ENCODE data around the gene ADAMTSL3. TPM values are rescaled to one million over a fixed set of nuclear protein-coding genes. Genes with fewer than 3 reads are reported as not detected.

ADAMTSL3 gene
- total RNA-seq, 3 donors from 2014 or later (not counting 1 experiment from before 2014, with no cell fraction given), result 0.14 to 0.43 (median 0.25) TPM

DNA sequence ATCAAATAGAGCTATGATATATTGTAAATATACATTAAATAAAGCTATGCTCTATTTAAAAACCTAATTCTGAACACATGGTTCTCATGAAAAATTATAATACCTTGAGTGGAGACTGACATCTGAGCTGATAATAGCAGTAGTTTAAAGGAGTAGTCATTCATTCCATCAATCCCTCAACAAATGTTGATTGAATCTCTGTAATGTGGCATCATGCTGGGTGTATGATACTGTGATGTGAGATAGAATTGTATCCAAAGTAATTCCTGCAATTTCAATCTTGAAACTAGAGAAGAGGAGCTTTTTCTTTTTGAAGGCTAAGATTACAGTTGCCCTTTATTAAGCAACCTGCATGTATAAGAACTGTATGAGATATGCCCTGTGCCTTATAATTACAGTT is 63.1 kb downstream of the ADAMTSL3 start:
- no peak for ATAC-seq
- no peak overlapping the region for H3K27ac Mint-ChIP-seq
- H3K36me3 ChIP-seq (ENCODE audit: control insufficient read depth, insufficient read depth, low read length), result no peaks in the 10 kb centered on the region
- no peaks in the 10 kb centered on the region for H3K4me1 Mint-ChIP-seq
- no peak overlapping the region for H3K4me3 Mint-ChIP-seq
- no peaks in the 10 kb centered on the region for H3K36me3 Mint-ChIP-seq
- no peaks in the 10 kb centered on the region for H3K9me3 Mint-ChIP-seq
- no peak overlapping the region for H3K27ac ChIP-seq (ENCODE audit: low read length)
- H3K27me3 ChIP-seq (ENCODE audit: control insufficient read depth, insufficient read depth, low read length), result no peaks in the 10 kb centered on the region
- peaks cover 0 to 4% of the 10 kb centered on the region in 2 donors for H3K27me3 Mint-ChIP-seq (ENCODE audit: low read depth in 2 of 2)
- TF ChIP-seq, protein P1, sequence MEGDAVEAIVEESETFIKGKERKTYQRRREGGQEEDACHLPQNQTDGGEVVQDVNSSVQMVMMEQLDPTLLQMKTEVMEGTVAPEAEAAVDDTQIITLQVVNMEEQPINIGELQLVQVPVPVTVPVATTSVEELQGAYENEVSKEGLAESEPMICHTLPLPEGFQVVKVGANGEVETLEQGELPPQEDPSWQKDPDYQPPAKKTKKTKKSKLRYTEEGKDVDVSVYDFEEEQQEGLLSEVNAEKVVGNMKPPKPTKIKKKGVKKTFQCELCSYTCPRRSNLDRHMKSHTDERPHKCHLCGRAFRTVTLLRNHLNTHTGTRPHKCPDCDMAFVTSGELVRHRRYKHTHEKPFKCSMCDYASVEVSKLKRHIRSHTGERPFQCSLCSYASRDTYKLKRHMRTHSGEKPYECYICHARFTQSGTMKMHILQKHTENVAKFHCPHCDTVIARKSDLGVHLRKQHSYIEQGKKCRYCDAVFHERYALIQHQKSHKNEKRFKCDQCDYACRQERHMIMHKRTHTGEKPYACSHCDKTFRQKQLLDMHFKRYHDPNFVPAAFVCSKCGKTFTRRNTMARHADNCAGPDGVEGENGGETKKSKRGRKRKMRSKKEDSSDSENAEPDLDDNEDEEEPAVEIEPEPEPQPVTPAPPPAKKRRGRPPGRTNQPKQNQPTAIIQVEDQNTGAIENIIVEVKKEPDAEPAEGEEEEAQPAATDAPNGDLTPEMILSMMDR (IDR thresholded peaks at IDR 0.05), result no peak
- intact Hi-C loops (cut with micrococcal nuclease), result no loop called here
- H3K4me1 ChIP-seq (ENCODE audit: control insufficient read depth, insufficient read depth, low read length), result no peaks in the 10 kb centered on the region
- H3K9me3 ChIP-seq (ENCODE audit: control insufficient read depth, insufficient read depth, low read length), result no peaks in the 10 kb centered on the region
- no peak for DNase-seq
- no peak overlapping the region for H3K4me3 ChIP-seq (ENCODE audit: low read length)

DNA sequence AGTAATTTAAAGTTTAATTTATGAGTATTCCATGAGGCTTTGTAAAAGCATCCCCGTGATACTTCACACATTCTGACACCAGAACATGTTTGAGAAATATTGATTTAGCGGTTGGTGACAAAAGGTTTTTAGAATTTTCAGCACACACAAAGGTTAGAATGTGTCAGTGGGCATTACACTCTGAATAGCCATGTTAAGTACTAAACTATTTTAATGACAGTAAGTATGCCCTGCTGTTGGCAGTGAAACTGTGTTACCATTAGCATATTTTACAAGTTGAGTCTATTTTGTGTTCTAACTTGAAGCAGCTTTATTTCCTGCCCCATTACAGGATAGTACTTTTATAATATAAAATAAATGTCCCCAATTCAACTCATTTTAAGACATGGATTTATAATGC is 66.5 kb downstream of the ADAMTSL3 start:
- Histone ChIP-seq H3K4me3 (ENCODE audit: low read length) (no peak overlapping the region), H3K4me1 (ENCODE audit: control insufficient read depth, insufficient read depth, low read length) (no peaks in the 10 kb centered on the region), H3K9me3 (ENCODE audit: control insufficient read depth, insufficient read depth, low read length) (no peaks in the 10 kb centered on the region), H3K27me3 (ENCODE audit: control insufficient read depth, insufficient read depth, low read length) (no peaks in the 10 kb centered on the region), H3K27ac (ENCODE audit: low read length) (no peak overlapping the region), H3K36me3 (ENCODE audit: control insufficient read depth, insufficient read depth, low read length) (no peaks in the 10 kb centered on the region)
- 86% methylated on average over 1 of the region's 2 CpGs for WGBS (ENCODE audit: insufficient coverage)
- Mint-ChIP-seq H3K4me3 (no peak overlapping the region), H3K27ac (no peak overlapping the region), H3K36me3 (no peaks in the 10 kb centered on the region), H3K9me3 (no peaks in the 10 kb centered on the region), H3K27me3 (ENCODE audit: low read depth in 2 of 2) (peaks cover 0 to 4% of the 10 kb centered on the region in 2 donors), H3K4me1 (no peaks in the 10 kb centered on the region)
- no peak for DNase-seq
- TF ChIP-seq, protein P1 (IDR thresholded peaks at IDR 0.05), result no peak
- ATAC-seq, result no peak
- intact Hi-C loops (cut with micrococcal nuclease), result no loop called here

DNA sequence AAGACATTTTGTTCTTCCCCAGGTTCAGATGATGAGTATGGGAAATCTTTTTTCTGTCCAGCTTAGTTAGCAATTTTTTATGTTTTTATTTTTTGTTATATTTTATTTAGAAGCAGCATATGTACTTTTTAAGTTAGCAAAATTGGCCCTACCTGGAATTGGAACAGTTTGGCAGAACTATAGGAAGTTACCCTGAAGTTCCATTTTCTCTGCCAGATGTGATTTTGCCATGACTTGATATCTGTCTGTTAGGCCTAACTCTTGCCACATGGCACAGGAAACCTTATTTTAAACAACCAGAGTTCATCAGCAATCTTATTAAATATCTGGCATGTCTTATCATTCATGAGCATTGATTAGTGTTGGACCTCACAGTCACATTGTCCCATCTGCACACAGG is 67.1 kb downstream of the ADAMTSL3 start:
- Mint-ChIP-seq H3K27ac (no peak overlapping the region), H3K27me3 (ENCODE audit: low read depth in 2 of 2) (peaks cover 0 to 4% of the 10 kb centered on the region in 2 donors), H3K4me1 (no peaks in the 10 kb centered on the region), H3K4me3 (no peak overlapping the region), H3K36me3 (no peaks in the 10 kb centered on the region), H3K9me3 (no peaks in the 10 kb centered on the region)
- intact Hi-C loops (cut with micrococcal nuclease), result no loop called here
- H3K36me3 ChIP-seq (ENCODE audit: control insufficient read depth, insufficient read depth, low read length), result no peaks in the 10 kb centered on the region
- H3K4me1 ChIP-seq (ENCODE audit: control insufficient read depth, insufficient read depth, low read length), result no peaks in the 10 kb centered on the region
- ATAC-seq (no peak), DNase-seq (no peak)
- no peaks in the 10 kb centered on the region for H3K27me3 ChIP-seq (ENCODE audit: control insufficient read depth, insufficient read depth, low read length)
- no peak overlapping the region for H3K27ac ChIP-seq (ENCODE audit: low read length)
- no peak overlapping the region for H3K4me3 ChIP-seq (ENCODE audit: low read length)
- TF ChIP-seq, protein P1 (IDR thresholded peaks at IDR 0.05), result no peak
- H3K9me3 ChIP-seq (ENCODE audit: control insufficient read depth, insufficient read depth, low read length), result no peaks in the 10 kb centered on the region

DNA sequence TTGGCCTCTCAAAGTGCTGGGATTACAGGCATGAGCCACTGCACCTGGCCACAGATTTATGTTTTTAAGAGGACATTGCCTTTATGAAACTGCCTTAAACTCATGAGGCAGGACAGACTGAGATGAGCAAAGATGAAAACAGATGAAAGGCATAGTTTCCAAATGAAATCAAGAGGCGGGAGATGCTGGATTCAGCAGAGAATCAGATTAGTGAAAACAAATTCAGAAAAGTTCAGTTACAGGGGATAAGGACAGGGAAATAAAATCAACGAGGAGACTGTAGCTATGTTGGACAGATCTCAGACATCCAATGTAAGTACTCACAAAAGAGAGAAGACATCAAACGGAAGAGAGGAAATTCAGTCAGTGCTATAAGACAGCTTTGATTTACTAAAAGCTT is 68.1 kb downstream of the ADAMTSL3 start:
- TF ChIP-seq, protein P1 (IDR thresholded peaks at IDR 0.05), result no peak
- H3K9me3 ChIP-seq (ENCODE audit: control insufficient read depth, insufficient read depth, low read length), result no peaks in the 10 kb centered on the region
- H3K36me3 ChIP-seq (ENCODE audit: control insufficient read depth, insufficient read depth, low read length), result no peaks in the 10 kb centered on the region
- H3K4me3 ChIP-seq (ENCODE audit: low read length), result no peak overlapping the region
- no peak overlapping the region for H3K27ac ChIP-seq (ENCODE audit: low read length)
- Mint-ChIP-seq H3K27me3 (ENCODE audit: low read depth in 2 of 2) (peaks cover 0 to 4% of the 10 kb centered on the region in 2 donors), H3K4me1 (no peaks in the 10 kb centered on the region), H3K27ac (no peak overlapping the region), H3K4me3 (no peak overlapping the region), H3K9me3 (no peaks in the 10 kb centered on the region), H3K36me3 (peaks cover 2% of the 10 kb centered on the region)
- ATAC-seq (no peak), DNase-seq (no peak)
- H3K4me1 ChIP-seq (ENCODE audit: control insufficient read depth, insufficient read depth, low read length), result no peaks in the 10 kb centered on the region
- H3K27me3 ChIP-seq (ENCODE audit: control insufficient read depth, insufficient read depth, low read length), result no peaks in the 10 kb centered on the region
- intact Hi-C loops (cut with micrococcal nuclease), result no loop called here
- WGBS (ENCODE audit: insufficient coverage), result 74% methylated on average over 3 of the region's 3 CpGs
